HepG2 (cell line): ENCODE measurements around the gene SYT17. TPM values are rescaled to one million over a fixed set of nuclear protein-coding genes. Genes with fewer than 3 reads are reported as not detected.

Experiments
- ATAC-seq: fragments of 200-7000 bp; cut with Tn5 transposase; 3 replicates; pipeline ENCODE4 v1.9.1; 2020; ENCODE audit warnings: mild to moderate bottlenecking, moderate library complexity
- BruUV-seq: library from RNA; stranded (reverse); fragments of 400-500 nt; replicated peaks from 2 replicates; lab custom pipeline; 2021; lab: Mats Ljungman, UMichigan
- CTCF ChIA-PET: fragments of 300-600 bp; formaldehyde crosslinking; extraction: SDS; loops from one replicate; lab custom pipeline; 2021; ENCODE audit warnings: low total read pairs, inconsistent platforms, low intra/inter-chr PET ratio; lab: Yijun Ruan, JAX
- POLR2A ChIA-PET: fragments of 350-600 bp; sonication (Branson Sonifier 250); formaldehyde crosslinking; loops from one replicate; lab custom pipeline; 2020; ENCODE audit warnings: antibody characterized with exemption, inconsistent platforms; lab: Yijun Ruan, JAX
- DNase-seq: peaks from one replicate; pipeline ENCODE4 v3.0.0-alpha.2; 2015; ENCODE audit warnings: low spot score
- FAIRE-seq: peaks from 3 replicates; lab custom pipeline; 2011; peaks lifted over from hg19 to GRCh38; lab: Jason Lieb, UNC
- H2AFZ ChIP-seq: one replicate; pipeline ENCODE4 v1.6.1; 2011; ENCODE audit warnings: low read length, inconsistent platforms
- H3K27ac ChIP-seq: fragments of 300-600 bp; 3 replicates; pipeline ENCODE4 v1.8.0; 2011; ENCODE audit warnings: mixed run types, mild to moderate bottlenecking, mixed read lengths, low read length, inconsistent platforms; ENCODE audit not compliant: insufficient read depth; ENCODE audit errors: extremely low read length
- H3K27me3 ChIP-seq, 2 experiments: fragments of 200-600 bp in 1 of 2; 2 replicates in 1 of 2; 3 replicates in 1 of 2; pipeline versions ENCODE4 v1.6.0 to v1.8.0; 2011; ENCODE audit warnings: low read length in 2 of 2, mild to moderate bottlenecking in 2 of 2, moderate library complexity in 2 of 2, inconsistent platforms in 1 of 2; ENCODE audit not compliant: insufficient read depth in 2 of 2, control insufficient read depth in 1 of 2
- H3K36me3 ChIP-seq, 2 experiments: fragments of 200-600 bp in 1 of 2; replicated peaks in 1 of 2; 2 replicates in 1 of 2; 3 replicates in 1 of 2; pipeline versions ENCODE4 v1.5.1 to v1.8.0; 2011; ENCODE audit warnings: low read length in 2 of 2, inconsistent platforms in 1 of 2; ENCODE audit not compliant: insufficient read depth in 2 of 2, control insufficient read depth in 1 of 2
- H3K4me1 ChIP-seq: 2 replicates; pipeline ENCODE4 v1.5.1; 2012; ENCODE audit warnings: low read length, inconsistent platforms; ENCODE audit not compliant: insufficient read depth
- H3K4me2 ChIP-seq: 2 replicates; pipeline ENCODE4 v1.6.0; 2011; ENCODE audit warnings: low read depth, low read length, inconsistent platforms
- H3K4me3 ChIP-seq, 3 experiments: fragments of 200-600 bp in 1 of 3; sonication (generic), shearing (Covaris generic) in 1 of 3; replicated peaks in 1 of 3; 2 replicates each; pipeline ENCODE4 v1.5.1; 2011 to 2016; ENCODE audit warnings: low read length in 3 of 3, inconsistent platforms in 2 of 3, low read depth in 2 of 3, mild to moderate bottlenecking in 2 of 3, control low read depth in 1 of 3, mixed read lengths in 1 of 3; ENCODE audit not compliant: insufficient read depth in 1 of 3
- H3K79me2 ChIP-seq: one replicate; pipeline ENCODE4 v1.6.1; 2011; ENCODE audit warnings: low read length, inconsistent platforms; ENCODE audit not compliant: insufficient read depth
- H3K9ac ChIP-seq: 2 replicates; pipeline ENCODE4 v1.6.0; 2011; ENCODE audit warnings: mild to moderate bottlenecking, low read depth, low read length, inconsistent platforms; ENCODE audit not compliant: insufficient read depth
- H3K9me3 ChIP-seq: 2 replicates; pipeline ENCODE4 v1.5.1; 2012; ENCODE audit warnings: mild to moderate bottlenecking, low read length
- H4K20me1 ChIP-seq: 2 replicates; pipeline ENCODE4 v1.6.0; 2011; ENCODE audit warnings: inconsistent platforms, mild to moderate bottlenecking, low read length, moderate library complexity; ENCODE audit not compliant: insufficient read depth
- FOSL2 ChIP-seq: sonication (generic); formaldehyde crosslinking; IDR thresholded peaks from 2 replicates; pipeline ENCODE4 v1.4.0; 2020; ENCODE audit warnings: missing genetic modification reagents
- GATA4 ChIP-seq: sonication (generic); IDR thresholded peaks from 2 replicates; pipeline ENCODE4 v1.6.1; 2016; ENCODE audit warnings: antibody characterized with exemption, low read depth, borderline replicate concordance
- MAFF ChIP-seq: IDR thresholded peaks from 2 replicates; pipeline ENCODE4 v1.6.1; 2011; ENCODE audit warnings: low read depth, low read length, improper control_type of control experiment
- MAFG ChIP-seq: sonication (generic); formaldehyde crosslinking; IDR thresholded peaks from 2 replicates; pipeline ENCODE4 v1.5.1; 2020; ENCODE audit warnings: mild to moderate bottlenecking, missing genetic modification reagents
- MAFK ChIP-seq, 2 experiments: IDR thresholded peaks in 1 of 2; conservative IDR thresholded peaks in 1 of 2; 2 replicates each; pipeline ENCODE4 v1.6.1; 2011; ENCODE audit warnings: improper control_type of control experiment in 2 of 2, low read length in 2 of 2
- NFE2L2 ChIP-seq: fragments of 150-350 bp; IDR thresholded peaks from 2 replicates; pipeline ENCODE4 v1.6.1; 2014; ENCODE audit warnings: low read length
- RELA ChIP-seq: sonication (generic); formaldehyde crosslinking; IDR thresholded peaks from 2 replicates; pipeline ENCODE4 v1.4.0; 2020; ENCODE audit warnings: missing genetic modification reagents
- ZNF644 ChIP-seq: IDR thresholded peaks from 2 replicates; pipeline ENCODE4 v1.6.1; 2016; ENCODE audit warnings: low read depth
- ZNF713 ChIP-seq: sonication (generic); formaldehyde crosslinking; IDR thresholded peaks from 2 replicates; pipeline ENCODE4 v1.4.0; 2020; ENCODE audit warnings: mild to moderate bottlenecking, missing genetic modification reagents
- WGBS: methylation state at CpG from one replicate; pipeline ENCODE4 v1.1.6; 2017; ENCODE audit warnings: low lambda C conversion rate; 5-methylcytosine and 5-hydroxymethylcytosine counted together
- in situ Hi-C: cut with HindIII; loops from 2 replicates; pipeline ENCODE4 v1.10.0; 2017; ENCODE audit warnings: low pct_unique_long_range_greater_than_20kb; ENCODE audit not compliant: extremely low pct_ligation_motif_present
- intact Hi-C: fragments of 100-400 bp; cut with micrococcal nuclease; formaldehyde crosslinking; loops from one replicate; pipeline ENCODE4 v1.10.0; 2022; ENCODE audit not compliant: unreplicated experiment
- polyA plus RNA-seq, 8 experiments: library from polyadenylated mRNA; depleted of rRNA in 3 of 8; stranded (reverse) in 7 of 8; unstranded in 1 of 8; fragments of >200 nt; fragmentation: Illumina TruSeq in 4 of 8; extraction: Trizol in 4 of 8; gene quantifications; 2 replicates each; pipeline versions ENCODE4 v1.2.1 to v1.2.3, GENCODE V29; 2011 to 2016; ENCODE audit warnings: low read depth in 4 of 8, missing spikeins in 1 of 8, mixed read lengths in 1 of 8; ENCODE audit not compliant: insufficient read depth in 1 of 8
- total RNA-seq, 5 experiments: library from RNA; depleted of rRNA; stranded (reverse); fragments of >200 nt; fragmentation: Illumina TruSeq; extraction: Trizol; gene quantifications; 2 replicates each; pipeline ENCODE4 v1.2.3, GENCODE V29; 2016; ENCODE audit warnings: low read depth in 1 of 5
- TF ChIP-seq, protein P1 (sequence below): sonication (generic); formaldehyde crosslinking; IDR thresholded peaks from 2 replicates; pipeline ENCODE4 v1.4.0; 2020; ENCODE audit warnings: missing genetic modification reagents, borderline replicate concordance

The SYT17 gene
- total and polyA plus RNA-seq, 2 of the 13 experiments (the other 11 are each of a cell fraction or from before 2014, with no cell fraction given) = 0.44 TPM; not detected in 1

- POLR2A ChIA-PET = no interaction called here
- Histone ChIP-seq H4K20me1 (no peaks in the 10 kb centered on the region), H2AFZ (no peak overlapping the region), H3K9ac (no peak overlapping the region), H3K27ac (no peak overlapping the region), H3K79me2 (no peaks in the 10 kb centered on the region), H3K4me1 (peaks cover 7% of the 10 kb centered on the region; the same call in 1 of the 2 replicates), H3K4me2 (no peak overlapping the region), H3K36me3 (no peaks in the 10 kb centered on the region), H3K27me3 (0 out of 5 replicates have a peak, but pooled peaks cover 0 to 3% of the 10 kb centered on the region in 2 experiments), H3K4me3 (no peak overlapping the region), H3K9me3 (no peaks in the 10 kb centered on the region)
- BruUV-seq = no TSS peak
- in situ Hi-C loops (no loop called here), intact Hi-C loops (no loop called here)
- ATAC-seq (no peak), DNase-seq (no peak), FAIRE-seq (no peak)
- CTCF ChIA-PET = no interaction called here
- TF ChIP-seq FOSL2 (no peak), MAFF (peak; percentile 99), NFE2L2 (peak; percentile 85), ZNF713 (CRISPR knock-in tag) (no peak), ZNF644 (CRISPR knock-in tag) (no peak), GATA4 (no peak), MAFG (CRISPR knock-in tag) (peak; percentile 61), MAFK (conservative IDR thresholded peaks at IDR 0.05 in 1 of 2, IDR thresholded peaks at IDR 0.05 in 1 of 2; ENCODE audit: low read length in 2 of 2) (peak; percentile 99), RELA (CRISPR knock-in tag) (no peak)
- TF ChIP-seq, protein P1, sequence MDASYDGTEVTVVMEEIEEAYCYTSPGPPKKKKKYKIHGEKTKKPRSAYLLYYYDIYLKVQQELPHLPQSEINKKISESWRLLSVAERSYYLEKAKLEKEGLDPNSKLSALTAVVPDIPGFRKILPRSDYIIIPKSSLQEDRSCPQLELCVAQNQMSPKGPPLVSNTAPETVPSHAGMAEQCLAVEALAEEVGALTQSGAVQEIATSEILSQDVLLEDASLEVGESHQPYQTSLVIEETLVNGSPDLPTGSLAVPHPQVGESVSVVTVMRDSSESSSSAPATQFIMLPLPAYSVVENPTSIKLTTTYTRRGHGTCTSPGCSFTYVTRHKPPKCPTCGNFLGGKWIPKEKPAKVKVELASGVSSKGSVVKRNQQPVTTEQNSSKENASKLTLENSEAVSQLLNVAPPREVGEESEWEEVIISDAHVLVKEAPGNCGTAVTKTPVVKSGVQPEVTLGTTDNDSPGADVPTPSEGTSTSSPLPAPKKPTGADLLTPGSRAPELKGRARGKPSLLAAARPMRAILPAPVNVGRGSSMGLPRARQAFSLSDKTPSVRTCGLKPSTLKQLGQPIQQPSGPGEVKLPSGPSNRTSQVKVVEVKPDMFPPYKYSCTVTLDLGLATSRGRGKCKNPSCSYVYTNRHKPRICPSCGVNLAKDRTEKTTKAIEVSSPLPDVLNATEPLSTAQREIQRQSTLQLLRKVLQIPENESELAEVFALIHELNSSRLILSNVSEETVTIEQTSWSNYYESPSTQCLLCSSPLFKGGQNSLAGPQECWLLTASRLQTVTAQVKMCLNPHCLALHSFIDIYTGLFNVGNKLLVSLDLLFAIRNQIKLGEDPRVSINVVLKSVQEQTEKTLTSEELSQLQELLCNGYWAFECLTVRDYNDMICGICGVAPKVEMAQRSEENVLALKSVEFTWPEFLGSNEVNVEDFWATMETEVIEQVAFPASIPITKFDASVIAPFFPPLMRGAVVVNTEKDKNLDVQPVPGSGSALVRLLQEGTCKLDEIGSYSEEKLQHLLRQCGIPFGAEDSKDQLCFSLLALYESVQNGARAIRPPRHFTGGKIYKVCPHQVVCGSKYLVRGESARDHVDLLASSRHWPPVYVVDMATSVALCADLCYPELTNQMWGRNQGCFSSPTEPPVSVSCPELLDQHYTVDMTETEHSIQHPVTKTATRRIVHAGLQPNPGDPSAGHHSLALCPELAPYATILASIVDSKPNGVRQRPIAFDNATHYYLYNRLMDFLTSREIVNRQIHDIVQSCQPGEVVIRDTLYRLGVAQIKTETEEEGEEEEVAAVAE = no peak
- WGBS = 30% methylated on average over 2 of the region's 2 CpGs
Observed at GRCh38 chr16:19283637-19284036, 115.6 kb downstream of the SYT17 start.
